HG02970 (cell line): ENCODE data around the gene SRSF1.
"Not testable (repeated sequence)": the region's sequence is repeated elsewhere in the genome, so short reads cannot be mapped to it uniquely, and the experiment has no call there.

ENCODE experiments used
- ATAC-seq: cut with Tn5 transposase; IDR thresholded peaks from one replicate; pipeline ENCODE4 v1.9.1; 2021; ENCODE audit warnings: mild to moderate bottlenecking, moderate library complexity, moderate number of reproducible peaks; ENCODE audit not compliant: unreplicated experiment, low FRiP score

Gene SRSF1, protein sequence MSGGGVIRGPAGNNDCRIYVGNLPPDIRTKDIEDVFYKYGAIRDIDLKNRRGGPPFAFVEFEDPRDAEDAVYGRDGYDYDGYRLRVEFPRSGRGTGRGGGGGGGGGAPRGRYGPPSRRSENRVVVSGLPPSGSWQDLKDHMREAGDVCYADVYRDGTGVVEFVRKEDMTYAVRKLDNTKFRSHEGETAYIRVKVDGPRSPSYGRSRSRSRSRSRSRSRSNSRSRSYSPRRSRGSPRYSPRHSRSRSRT

GRCh38 chr17:58006924-58007780, at the start of gene SRSF1:
SRSF1 (minus strand) TSS chr17:58007246; CDS start chr17:58007137, 109 bp downstream.
- ATAC-seq = peak; percentile 88

- no peak for ATAC-seq
Measured at GRCh38 chr17:58056476-58056875, 49.4 kb upstream of the SRSF1 start.

DNA sequence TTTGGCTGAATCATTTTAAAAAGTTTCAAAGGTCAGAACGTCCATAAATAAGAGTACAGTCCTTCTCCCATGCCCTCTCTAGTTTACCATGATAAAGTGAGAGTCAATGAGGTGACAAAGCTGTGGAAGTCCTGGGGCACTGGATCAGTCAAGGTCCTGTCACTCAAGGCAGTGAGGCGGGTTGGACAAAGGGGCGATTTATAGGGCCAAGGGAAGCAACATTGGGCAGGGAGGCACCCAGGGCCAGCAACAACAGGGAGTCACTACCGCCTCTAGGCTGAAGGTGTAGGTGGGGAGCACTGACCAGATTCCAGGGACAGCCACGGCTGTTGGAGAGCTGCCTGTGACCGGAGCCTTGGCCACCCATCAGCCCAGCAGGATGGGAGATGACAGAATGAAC, 47.6 kb upstream of the SRSF1 start:
- ATAC-seq = no peak

DNA sequence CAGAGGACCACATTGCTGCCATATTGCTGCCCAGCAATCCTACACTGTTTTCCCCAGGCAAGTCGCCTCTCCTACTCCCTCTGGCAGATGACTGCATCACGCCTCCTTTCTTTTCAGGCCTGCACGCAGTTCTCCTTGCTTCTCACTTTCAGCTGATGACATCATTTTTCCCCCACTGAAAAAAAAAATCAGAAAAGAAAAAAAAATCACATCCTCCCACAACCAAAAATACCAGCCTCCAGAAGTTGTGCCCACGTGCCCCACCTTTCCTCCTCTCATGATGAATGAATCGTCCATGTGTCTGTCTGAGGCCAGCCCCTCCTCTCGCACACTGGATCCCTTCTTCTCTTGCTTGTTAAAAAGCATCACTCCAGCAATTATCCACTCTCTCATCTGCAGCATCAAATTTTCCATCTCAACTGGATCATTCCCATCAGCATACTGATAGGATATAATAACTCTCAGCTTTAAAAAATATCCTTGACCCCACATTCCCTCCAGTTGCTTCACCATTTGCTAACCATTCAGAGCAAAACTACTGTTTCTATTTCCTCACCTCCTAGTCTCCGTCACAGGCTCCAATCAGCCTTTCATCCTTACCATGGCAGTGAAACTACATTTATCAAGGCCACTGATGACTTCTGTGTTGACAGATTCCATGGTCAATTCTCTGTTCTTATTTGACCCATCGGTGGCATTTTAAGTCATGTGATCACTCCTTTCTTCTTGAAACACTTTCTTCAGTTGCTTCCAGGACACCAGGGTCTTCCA, 46.1 kb upstream of the SRSF1 start:
- ATAC-seq = no peak

GRCh38 chr17:58052407-58052806, 45.4 kb upstream of the SRSF1 start:
- no peak for ATAC-seq

DNA sequence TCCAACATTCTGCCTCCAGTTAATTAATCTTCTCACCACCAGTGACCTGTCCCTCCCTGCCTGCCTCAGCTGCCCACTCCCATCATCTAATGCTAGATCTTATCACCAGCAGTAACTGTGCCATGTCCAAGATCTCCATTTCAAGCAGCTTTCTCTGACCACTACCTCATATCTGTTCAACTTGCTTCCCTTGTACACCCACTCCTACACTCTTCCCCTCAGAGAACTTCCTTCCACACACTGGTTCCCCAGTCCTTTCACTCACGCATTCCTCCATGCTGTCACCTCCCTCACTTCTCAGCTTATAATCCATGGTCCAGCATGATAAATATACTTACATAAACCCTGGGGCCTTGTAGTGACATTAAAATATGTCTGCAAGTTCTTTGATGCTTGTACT, 44.4 kb upstream of the SRSF1 start:
- ATAC-seq = no peak

GRCh38 chr17:58050966-58051365, 43.9 kb upstream of the SRSF1 start:
- no peak for ATAC-seq

DNA sequence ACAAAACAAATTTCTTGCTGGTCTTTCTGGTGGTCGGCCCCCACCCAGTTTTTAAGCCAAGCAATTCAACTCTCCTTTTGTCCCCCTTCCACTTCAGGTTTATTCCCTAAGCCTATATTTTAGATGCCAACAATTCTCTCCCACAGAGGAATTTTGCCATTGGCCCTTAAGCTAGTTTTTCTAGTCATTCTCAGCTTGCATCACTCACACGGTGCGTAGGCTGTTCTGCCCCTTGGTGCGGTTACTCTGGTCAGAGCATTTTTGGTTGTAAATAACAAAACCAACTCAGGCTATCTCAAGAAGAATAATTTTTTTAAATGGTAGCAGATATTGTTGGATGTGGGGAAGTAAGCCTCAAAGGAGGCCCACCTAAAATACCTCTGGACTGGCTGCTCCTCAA, 42.5 kb upstream of the SRSF1 start:
- ATAC-seq = no peak

DNA sequence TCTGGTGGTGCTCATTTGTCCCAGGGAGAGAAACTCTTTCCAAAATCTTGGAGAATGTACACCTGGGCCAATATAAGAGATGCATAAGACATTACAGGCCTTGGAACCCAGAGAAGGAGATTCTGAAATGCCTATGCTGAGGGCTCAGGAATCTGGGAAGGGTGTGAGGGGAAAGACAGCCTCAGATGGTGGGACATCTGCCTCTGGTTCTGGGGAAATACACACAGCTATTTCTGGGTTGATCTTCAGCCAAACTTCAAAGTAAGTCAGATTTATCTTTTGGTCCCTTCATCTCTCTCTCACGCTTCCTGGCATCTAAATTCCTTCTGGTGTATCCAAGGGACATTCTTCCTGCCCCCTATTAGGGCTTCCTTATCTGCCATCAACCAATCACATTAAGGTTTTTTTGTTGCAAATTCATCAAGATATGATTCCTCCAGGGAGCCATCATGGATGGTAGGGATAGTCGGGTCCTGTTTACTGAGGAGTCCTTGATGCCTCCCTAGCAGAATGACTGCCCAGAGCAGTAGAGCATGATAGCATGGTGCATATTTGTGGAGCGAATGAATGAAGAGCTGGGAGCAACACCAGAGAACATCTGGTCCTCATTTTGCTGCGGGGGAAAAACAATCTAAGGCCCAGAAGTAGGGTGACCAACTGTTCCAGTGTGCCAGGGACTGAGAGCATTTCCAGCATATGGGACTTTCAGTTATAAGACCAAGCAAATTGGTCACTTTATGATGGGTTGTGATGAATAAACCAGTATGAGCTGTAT, 40.5 kb upstream of the SRSF1 start:
- no peak for ATAC-seq

- no peak for ATAC-seq
Measured at GRCh38 chr17:58046239-58047094, 39.4 kb upstream of the SRSF1 start.

GRCh38 chr17:58044256-58044655, 37.2 kb upstream of the SRSF1 start:
- not testable (repeated sequence) for ATAC-seq

DNA sequence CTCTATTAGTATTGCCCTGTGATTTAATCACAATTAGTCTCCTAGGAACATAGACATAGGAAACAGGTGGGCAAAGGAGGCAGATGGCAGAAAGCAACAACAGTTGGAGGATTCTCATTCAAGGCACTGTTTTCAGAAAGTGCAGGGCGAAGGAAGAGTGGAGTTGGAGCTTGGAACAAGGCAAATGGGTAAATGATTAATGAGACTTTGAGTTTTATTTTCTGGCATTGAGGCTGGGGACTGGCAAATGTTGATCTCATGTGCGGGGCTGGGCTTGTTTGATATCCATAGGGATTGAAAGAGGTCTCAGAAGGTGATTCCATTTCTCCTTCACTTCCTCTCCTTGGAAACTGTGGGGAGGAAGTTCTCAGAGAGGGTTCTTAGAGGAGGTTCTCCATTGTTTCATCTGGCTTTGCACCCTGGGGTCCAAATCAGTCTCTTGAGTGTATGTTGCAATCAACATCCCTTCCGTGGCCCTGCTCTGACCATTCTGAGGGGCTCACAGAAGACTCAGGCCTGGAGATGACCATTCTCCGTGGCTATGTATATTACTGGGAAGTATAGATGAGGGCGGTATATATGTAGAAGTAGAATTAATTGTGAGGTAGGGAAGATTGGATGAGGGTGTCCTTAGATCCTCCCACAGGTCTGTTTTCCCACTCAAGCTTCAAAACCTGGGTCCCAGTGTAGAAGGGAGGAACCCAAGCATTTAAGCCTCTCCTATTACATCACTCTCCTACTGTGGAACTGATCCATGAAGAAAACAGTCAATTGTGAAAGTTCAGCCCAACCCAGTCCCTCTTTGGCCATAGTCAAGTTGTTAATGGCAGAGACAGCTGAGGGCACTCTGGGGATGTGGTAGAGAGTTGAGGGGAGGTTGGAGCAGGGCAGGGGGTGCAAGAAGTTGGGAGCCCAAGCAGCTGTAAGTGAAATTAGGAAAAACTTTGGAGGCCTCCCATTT, 36.5 kb upstream of the SRSF1 start:
- no peak for ATAC-seq

DNA sequence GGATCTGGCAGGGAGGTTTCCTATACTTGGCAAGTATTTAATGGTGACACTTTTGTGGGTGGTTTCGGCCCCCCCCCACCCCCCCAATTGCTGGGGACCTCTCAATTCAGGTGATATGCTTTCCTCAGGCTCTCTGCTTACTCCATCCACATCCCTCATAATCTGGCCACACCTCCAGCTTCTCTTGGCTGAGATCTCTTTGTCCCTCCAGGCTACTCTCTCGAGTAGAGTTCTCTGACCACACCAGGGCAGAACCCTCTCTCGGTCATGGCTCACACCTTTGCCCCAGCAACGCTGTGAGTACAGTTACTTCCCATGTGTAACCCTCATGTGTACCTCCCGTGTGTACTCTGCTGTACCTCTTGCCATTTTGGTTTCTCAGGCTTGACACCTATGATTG, 34.1 kb upstream of the SRSF1 start:
- ATAC-seq = no peak

- ATAC-seq = no peak
Measured at GRCh38 chr17:58040386-58040785, 33.3 kb upstream of the SRSF1 start.

- ATAC-seq = no peak
Measured at GRCh38 chr17:58039975-58040374, 32.9 kb upstream of the SRSF1 start.

- ATAC-seq = no peak
Measured at GRCh38 chr17:58032691-58033415, 25.8 kb upstream of the SRSF1 start.

GRCh38 chr17:58028578-58028977, 21.5 kb upstream of the SRSF1 start:
- no peak for ATAC-seq

DNA sequence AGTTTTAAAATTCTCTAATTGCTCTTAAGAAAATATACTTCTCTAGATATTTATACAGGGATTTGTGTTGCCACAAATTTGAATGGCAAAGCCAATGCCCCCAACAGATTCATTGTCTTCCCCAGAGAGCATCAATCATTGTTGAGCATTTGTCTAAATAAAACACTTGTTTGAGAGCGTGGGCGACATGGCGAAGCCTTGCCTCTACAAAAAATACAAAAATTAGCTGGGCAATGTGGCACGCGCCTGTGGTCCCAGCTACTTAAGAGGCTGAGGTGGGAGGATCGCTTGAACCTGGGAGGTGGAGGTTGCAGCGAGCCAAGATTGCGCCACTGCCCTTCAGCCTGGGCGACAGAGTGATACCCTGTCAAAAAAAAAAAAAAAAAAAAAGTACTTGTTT, 13.4 kb upstream of the SRSF1 start:
- no peak for ATAC-seq
